GM12872 (cell line): ENCODE measurements around the gene PPP1R12C.

ENCODE experiments used
- CTCF ChIP-seq: IDR thresholded peaks from 3 replicates; pipeline ENCODE4 v1.5.1; 2011; ENCODE audit warnings: low read depth, mild to moderate bottlenecking, low read length, moderate library complexity; ENCODE audit not compliant: insufficient read depth

Gene PPP1R12C

DNA sequence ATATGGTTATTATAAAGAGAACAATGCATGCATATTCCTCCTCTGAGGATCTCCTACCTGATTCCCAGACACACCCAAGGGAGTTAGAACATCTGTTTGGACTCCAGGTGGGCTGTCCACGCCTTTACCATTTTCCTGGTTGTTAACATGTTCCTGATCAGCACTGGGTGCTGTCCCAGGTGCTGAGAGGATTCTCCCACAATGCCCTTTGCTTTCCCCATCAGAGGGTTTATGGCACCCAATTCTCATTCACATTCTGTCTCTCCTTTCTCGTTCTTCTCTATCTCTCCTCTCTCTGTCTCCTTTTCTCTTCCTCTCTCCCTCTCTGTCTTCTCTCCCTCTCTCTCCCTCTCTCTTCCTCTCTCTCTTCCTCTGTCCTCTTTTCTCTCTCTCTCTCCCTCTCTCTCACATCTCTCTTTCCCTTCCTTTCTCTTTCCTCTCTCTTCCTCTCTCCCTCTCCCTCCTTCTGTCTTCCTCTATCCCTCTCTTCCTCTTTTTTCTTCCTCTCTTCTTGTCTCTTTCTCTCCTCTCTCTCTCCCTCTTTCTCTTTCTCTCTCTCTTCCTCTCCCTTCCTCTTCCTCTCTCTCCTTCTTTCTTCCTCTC lies 51.2 kb downstream of the PPP1R12C start:
- TF ChIP-seq CTCF, result no peak

GRCh38 chr19:55063492-55063843 lies 54.0 kb downstream of the PPP1R12C start:
- no peak for TF ChIP-seq CTCF

- TF ChIP-seq CTCF, result no peak
Measured at GRCh38 chr19:55062735-55063491, 54.5 kb downstream of the PPP1R12C start, which contains the start of gene RDH13. Gene RDH13 (minus strand): TSS chr19:55063148. CDS start chr19:55063032, 116 bp downstream.

GRCh38 chr19:55058781-55059610 lies 58.4 kb downstream of the PPP1R12C start:
- no peak for TF ChIP-seq CTCF

DNA sequence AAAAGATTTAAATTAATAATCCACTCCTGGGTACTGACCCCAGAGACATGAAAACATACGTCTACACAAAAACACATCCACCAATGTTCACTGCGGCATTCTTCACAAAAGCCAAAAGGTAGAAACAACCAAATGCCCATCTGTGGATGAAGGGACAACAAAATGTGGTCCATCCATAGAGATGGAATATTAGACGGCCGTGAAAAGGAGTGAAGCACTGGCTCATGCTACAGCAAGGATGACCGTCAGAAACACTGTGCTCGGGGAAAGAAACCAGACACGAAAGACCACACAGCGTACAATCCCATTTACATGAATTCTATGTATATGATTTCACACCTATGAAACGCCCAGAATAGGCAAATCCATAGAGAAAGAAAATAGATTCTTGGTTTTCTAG lies 60.6 kb downstream of the PPP1R12C start:
- no peak for TF ChIP-seq CTCF

DNA sequence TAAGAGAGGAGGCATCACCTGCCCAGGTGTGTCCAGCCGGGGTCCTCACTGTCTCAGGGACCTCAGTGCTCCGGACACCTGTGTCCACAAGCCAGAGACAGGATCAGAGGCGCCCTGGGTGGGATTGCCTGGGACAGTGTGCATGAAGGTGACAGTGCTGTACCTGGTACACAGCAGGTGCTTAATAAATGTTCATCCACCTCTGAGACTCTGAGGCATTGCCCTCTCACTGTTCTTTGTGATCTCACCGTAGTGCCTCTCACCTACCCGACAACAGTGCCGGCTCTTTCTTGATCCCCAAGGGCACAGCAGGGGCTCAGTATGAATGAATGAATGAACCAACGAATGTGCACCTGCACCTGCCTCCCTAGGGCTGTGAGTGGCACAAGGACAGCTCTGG lies 63.7 kb downstream of the PPP1R12C start:
- TF ChIP-seq CTCF, result no peak
